Measurements from ENCODE around the gene SGCE.

Gene SGCE

GRCh38 chr7:94559972-94560371 is 96.0 kb downstream of the SGCE start:
- H3K27me3 ChIP-seq (ENCODE audit: insufficient read depth, low read length, poor library complexity, severe bottlenecking), result no peaks in the 10 kb centered on the region
- H3K4me3 ChIP-seq (ENCODE audit: low read length, poor library complexity, severe bottlenecking), result no peak overlapping the region
- H3F3A ChIP-seq (ENCODE audit: low read depth), result no peaks in the 10 kb centered on the region
- TF ChIP-seq EZH2phosphoT487 (IDR thresholded peaks at IDR 0.05; ENCODE audit: borderline replicate concordance) (no peak), CTCF (conservative IDR thresholded peaks at IDR 0.05; ENCODE audit: low read length) (no peak)
- H3K9ac ChIP-seq (ENCODE audit: low read depth, low read length, poor library complexity, severe bottlenecking), result no peak overlapping the region
- H2AFZ ChIP-seq (ENCODE audit: low read length), result no peak overlapping the region
- H3K79me2 ChIP-seq (ENCODE audit: insufficient read depth, low read length), result no peaks in the 10 kb centered on the region
- H3K4me1 ChIP-seq (ENCODE audit: insufficient read depth, low read length, poor library complexity, severe bottlenecking), result no peaks in the 10 kb centered on the region
- no peaks in the 10 kb centered on the region for H3K9me2 ChIP-seq (replicated peaks; ENCODE audit: low read depth, low read length)
- H3K9me3 ChIP-seq (ENCODE audit: insufficient read depth, low read depth, low read length), result no peaks in the 10 kb centered on the region
- peaks cover 10% of the 10 kb centered on the region; the same call in 1 of the 2 replicates for H3K36me3 ChIP-seq (ENCODE audit: insufficient read depth, low read length)
- no peak overlapping the region for H3K4me2 ChIP-seq (ENCODE audit: low read depth, low read length, poor library complexity, severe bottlenecking)
- no peaks in the 10 kb centered on the region for H4K20me1 ChIP-seq (ENCODE audit: insufficient read depth, low read length, poor library complexity, severe bottlenecking)

DNA sequence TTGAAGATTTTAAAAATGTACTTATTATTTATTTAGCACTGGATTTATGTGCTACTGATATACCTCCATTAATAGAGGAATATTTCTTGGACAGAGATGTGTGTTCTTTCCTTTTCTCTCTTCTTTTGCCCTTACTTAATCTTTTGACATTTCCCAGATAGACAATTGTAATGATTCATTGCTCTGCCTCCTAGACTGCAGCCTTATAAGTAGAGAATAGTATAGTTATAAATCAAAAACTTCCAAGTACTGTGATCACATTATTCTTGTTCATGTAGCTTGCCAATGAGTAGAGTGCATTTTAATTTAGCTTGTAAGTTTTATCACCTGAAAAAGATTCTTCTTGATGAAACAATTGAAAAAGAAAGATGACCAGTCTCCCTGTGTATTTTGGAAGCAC is 98.7 kb downstream of the SGCE start:
- no peak for TF ChIP-seq EZH2phosphoT487 (IDR thresholded peaks at IDR 0.05; ENCODE audit: borderline replicate concordance)
- TF ChIP-seq CTCF (conservative IDR thresholded peaks at IDR 0.05; ENCODE audit: low read length), result no peak
- H3K27me3 ChIP-seq (ENCODE audit: insufficient read depth, low read length, poor library complexity, severe bottlenecking), result no peaks in the 10 kb centered on the region
- H3K9me3 ChIP-seq (ENCODE audit: insufficient read depth, low read depth, low read length), result no peaks in the 10 kb centered on the region
- no peak overlapping the region for H3K9ac ChIP-seq (ENCODE audit: low read depth, low read length, poor library complexity, severe bottlenecking)
- peaks cover 30% of the 10 kb centered on the region; the same call in 1 of the 2 replicates for H3K36me3 ChIP-seq (ENCODE audit: insufficient read depth, low read length)
- H3K4me3 ChIP-seq (ENCODE audit: low read length, poor library complexity, severe bottlenecking), result no peak overlapping the region
- H3K4me1 ChIP-seq (ENCODE audit: insufficient read depth, low read length, poor library complexity, severe bottlenecking), result no peaks in the 10 kb centered on the region
- H4K20me1 ChIP-seq (ENCODE audit: insufficient read depth, low read length, poor library complexity, severe bottlenecking), result no peaks in the 10 kb centered on the region
- no peak overlapping the region for H2AFZ ChIP-seq (ENCODE audit: low read length)
- H3K79me2 ChIP-seq (ENCODE audit: insufficient read depth, low read length), result no peaks in the 10 kb centered on the region
- H3K9me2 ChIP-seq (replicated peaks; ENCODE audit: low read depth, low read length), result no peaks in the 10 kb centered on the region
- no peak overlapping the region for H3K4me2 ChIP-seq (ENCODE audit: low read depth, low read length, poor library complexity, severe bottlenecking)
- H3F3A ChIP-seq (ENCODE audit: low read depth), result no peaks in the 10 kb centered on the region

- Histone ChIP-seq H3K36me3 (ENCODE audit: insufficient read depth, low read length) (peaks cover 37% of the 10 kb centered on the region; the same call in 1 of the 2 replicates), H3K79me2 (ENCODE audit: insufficient read depth, low read length) (no peaks in the 10 kb centered on the region), H3K4me2 (ENCODE audit: low read depth, low read length, poor library complexity, severe bottlenecking) (no peak overlapping the region), H3K27me3 (ENCODE audit: insufficient read depth, low read length, poor library complexity, severe bottlenecking) (no peaks in the 10 kb centered on the region), H3K9ac (ENCODE audit: low read depth, low read length, poor library complexity, severe bottlenecking) (no peak overlapping the region), H3K9me2 (replicated peaks; ENCODE audit: low read depth, low read length) (no peaks in the 10 kb centered on the region), H3K4me1 (ENCODE audit: insufficient read depth, low read length, poor library complexity, severe bottlenecking) (no peaks in the 10 kb centered on the region), H3K9me3 (ENCODE audit: insufficient read depth, low read depth, low read length) (no peaks in the 10 kb centered on the region), H4K20me1 (ENCODE audit: insufficient read depth, low read length, poor library complexity, severe bottlenecking) (no peaks in the 10 kb centered on the region), H2AFZ (ENCODE audit: low read length) (no peak overlapping the region), H3F3A (ENCODE audit: low read depth) (no peaks in the 10 kb centered on the region), H3K4me3 (ENCODE audit: low read length, poor library complexity, severe bottlenecking) (no peak overlapping the region)
- no peak for TF ChIP-seq EZH2phosphoT487 (IDR thresholded peaks at IDR 0.05; ENCODE audit: borderline replicate concordance)
- no peak for TF ChIP-seq CTCF (conservative IDR thresholded peaks at IDR 0.05; ENCODE audit: low read length)
Measured at GRCh38 chr7:94556028-94556427, 99.9 kb downstream of the SGCE start.

Measured in Loucy (cell line).